ENCODE data around the gene PRPF8. TPM values are rescaled to one million over a fixed set of nuclear protein-coding genes. Genes with fewer than 3 reads are reported as not detected.

PRPF8 gene
- total and polyA plus RNA-seq, 2 of the 8 experiments (the other 6 are each of a cell fraction or from before 2014, with no cell fraction given) = 329 to 337 TPM

DNA sequence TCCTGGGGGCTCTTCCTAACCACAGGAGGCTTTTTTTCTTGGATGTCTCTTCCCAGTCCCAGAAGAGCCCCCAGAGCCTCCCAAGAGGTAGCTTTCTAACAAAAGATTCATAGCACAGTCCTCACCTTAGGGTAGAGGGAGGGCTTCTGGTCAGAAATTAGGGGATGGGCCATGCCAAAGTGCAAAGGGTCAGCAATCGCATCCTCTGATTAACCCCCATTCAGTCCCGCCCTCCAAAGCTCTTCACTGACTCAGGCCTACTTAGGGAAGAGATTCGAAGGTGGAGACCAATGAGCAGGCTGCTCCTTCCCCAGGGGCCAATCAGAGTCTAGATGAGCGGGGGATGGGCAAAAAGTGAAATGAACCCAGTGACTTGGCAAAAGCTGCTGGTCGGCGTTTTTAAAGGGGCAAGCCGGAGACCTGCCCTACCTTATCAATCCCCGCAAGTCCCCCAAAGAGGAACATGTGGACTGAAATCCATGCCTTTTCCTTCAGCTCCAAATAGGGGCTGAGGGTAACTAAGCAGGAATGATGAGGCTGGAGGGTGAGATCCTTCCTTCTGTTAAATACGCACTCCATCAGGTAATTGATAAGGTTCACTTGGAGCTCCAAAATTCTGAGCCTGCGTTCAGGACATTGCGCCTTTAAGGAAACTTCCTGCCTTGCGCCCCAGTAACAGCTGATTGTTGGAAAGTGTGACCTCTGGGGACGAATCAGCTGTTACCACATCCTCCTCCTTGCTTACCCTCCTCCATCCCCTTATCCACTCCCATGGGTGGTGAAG, 32.4 kb upstream of the PRPF8 start:
- Histone ChIP-seq H3K27me3 (replicated peaks in 1 of 4; ENCODE audit: control insufficient read depth in 3 of 4, extremely low read depth in 1 of 4, insufficient read depth in 3 of 4, low read length in 3 of 4) (no peaks in the 10 kb centered on the region), H2AK5ac (ENCODE audit: low read depth, low read length) (peak overlapping the region; percentile 89; the same call in 1 of the 2 replicates), H3K18ac (ENCODE audit: extremely low read depth, low read length) (peak overlapping the region; percentile 99), H2AFZ (ENCODE audit: low read length) (peak overlapping the region; percentile 93), H3K4ac (replicated peaks; ENCODE audit: insufficient read length, low read depth, low read length) (peak overlapping the region; percentile 88), H3K9ac (replicated peaks in 1 of 4; ENCODE audit: extremely low read depth in 1 of 4, low read depth in 3 of 4, low read length in 3 of 4) (peak overlapping the region; percentile 39 to 89 (median 85)), H4K20me1 (replicated peaks in 1 of 2; ENCODE audit: control insufficient read depth in 1 of 2, insufficient read depth in 2 of 2, low read length in 2 of 2) (peaks cover 0 to 7% of the 10 kb centered on the region in 2 experiments), H3K9me3 (ENCODE audit: insufficient read depth in 2 of 2, low read depth in 1 of 2, low read length in 1 of 2) (no peaks in the 10 kb centered on the region), H3K4me3 (ENCODE audit: extremely low read depth in 1 of 4, insufficient read depth in 2 of 4, low read depth in 3 of 4, low read length in 4 of 4) (peak overlapping the region; percentile 73 to 94 (median 78)), H3K4me1 (replicated peaks in 1 of 4; ENCODE audit: control insufficient read depth in 3 of 4, insufficient read depth in 4 of 4, low read length in 3 of 4) (peaks cover 0 to 16% (median 12%) of the 10 kb centered on the region in 4 experiments; a peak in 6 of 7 replicates), H3K79me2 (ENCODE audit: control insufficient read depth in 1 of 2, insufficient read depth in 2 of 2, low read length in 2 of 2) (no peaks in the 10 kb centered on the region), H3K14ac (ENCODE audit: insufficient read length) (no peak overlapping the region), H3K23me2 (ENCODE audit: low read depth, low read length) (peaks cover 17% of the 10 kb centered on the region), H2BK15ac (ENCODE audit: low read length) (peak overlapping the region; percentile 83), H3K56ac (replicated peaks; ENCODE audit: insufficient read length, low read depth, low read length) (peak overlapping the region; percentile 97), H3K23ac (ENCODE audit: insufficient read length) (no peak overlapping the region), H3K4me2 (ENCODE audit: insufficient read depth in 1 of 2, low read depth in 2 of 2, low read length in 2 of 2) (peak overlapping the region; percentile 87 to 97), H2BK5ac (ENCODE audit: low read depth, low read length) (peak overlapping the region; percentile 99), H4K91ac (replicated peaks; ENCODE audit: insufficient read length, low read length) (peak overlapping the region; percentile 98), H3K27ac (ENCODE audit: low read depth, low read length) (peak overlapping the region; percentile 94), H2BK20ac (ENCODE audit: low read length) (peak overlapping the region; percentile 93; the same call in 1 of the 2 replicates), H2BK12ac (ENCODE audit: low read depth, low read length) (peak overlapping the region; percentile 91), H4K5ac (ENCODE audit: insufficient read length, low read depth, low read length) (peak overlapping the region; percentile 97), H3K79me1 (ENCODE audit: low read depth, low read length) (peaks cover 7% of the 10 kb centered on the region; the same call in 1 of the 2 replicates), H2BK120ac (replicated peaks; ENCODE audit: low read depth, low read length) (peak overlapping the region; percentile 86), H3K36me3 (ENCODE audit: control insufficient read depth in 2 of 4, insufficient read depth in 4 of 4, low read length in 3 of 4) (no peaks in the 10 kb centered on the region), H4K8ac (ENCODE audit: extremely low read depth, insufficient read depth, low read length) (no peak overlapping the region)
- peak; percentile 95 for FAIRE-seq
- peak; percentile 93 to 95 for DNase-seq (ENCODE audit: low read depth in 1 of 2, low spot score in 2 of 2)
- ChIA-PET POLR2A (ENCODE audit: partially characterized antibody) (interaction anchor here (0.6 to 2.6 kb wide), 38 partner anchors 8 to 682 kb away, joined by 3 to 31 read pairs (median 5); partner anchors contain the start of genes MYO1C, PRPF8, RILP and RPA1), CTCF (ENCODE audit: partially characterized antibody) (interaction anchor here (0.6 to 6.9 kb wide), 10 partner anchors 11 to 148 kb away, joined by 3 to 117 read pairs (median 4); partner anchors contain the start of gene RILP)
- WGBS, 2 experiments (ENCODE audit: extremely low coverage in 1 of 2, insufficient coverage in 1 of 2, insufficient read length in 1 of 2, insufficient replicate concordance in 2 of 2, low coverage in 1 of 2, low lambda C conversion rate in 2 of 2, missing lambda C conversion rate in 1 of 2) = 0% methylated on average over 13 of the region's 13 CpGs; no CpG with 5 or more reads in 1 of the 2 experiments
- no peak for TF ChIP-seq CBX8 (IDR thresholded peaks at IDR 0.05; ENCODE audit: borderline replicate concordance, low read depth, low read length)
- no peak for TF ChIP-seq SUZ12 (IDR thresholded peaks at IDR 0.05; ENCODE audit: low read length)
- TF ChIP-seq TEAD4 (IDR thresholded peaks at IDR 0.05; ENCODE audit: low read depth, low read length) = no peak
- no peak for TF ChIP-seq RNF2 (IDR thresholded peaks at IDR 0.05; ENCODE audit: borderline replicate concordance, low read depth, low read length, missing control alignments, poor library complexity, severe bottlenecking)
- TF ChIP-seq HDAC6 (IDR thresholded peaks at IDR 0.05; ENCODE audit: low read depth, low read length) = no peak
- TF ChIP-seq MAX (IDR thresholded peaks at IDR 0.05) = peak; percentile 76
- no peak for TF ChIP-seq GTF2F1 (IDR thresholded peaks at IDR 0.05; ENCODE audit: borderline replicate concordance, low read depth, low read length)
- peak; percentile 98 for TF ChIP-seq MAFK (IDR thresholded peaks at IDR 0.05; ENCODE audit: low read depth, low read length)
- TF ChIP-seq POLR2AphosphoS5 (IDR thresholded peaks at IDR 0.05; ENCODE audit: low read depth, low read length) = peak; percentile 68
- no peak for TF ChIP-seq EGR1 (IDR thresholded peaks at IDR 0.05; ENCODE audit: borderline replicate concordance, low read depth, low read length)
- no peak; the same call in none of the 2 replicates for TF ChIP-seq TAF1 (IDR thresholded peaks at IDR 0.05; ENCODE audit: low read depth, low read length)
